Stimulated activated CD8-positive, alpha-beta memory T cell treated with anti-CD3 and anti-CD28 coated beads, Interleukin-15, amount 100 ng/mL, for 48 hours (primary cell): ENCODE measurements around the gene STK35.

Experiments used
- DNase-seq, 2 donors: peaks; one replicate each; pipeline ENCODE4 v3.0.0-alpha.2; 2020; ENCODE audit warnings: low read depth in 2 of 2

Gene STK35

DNA sequence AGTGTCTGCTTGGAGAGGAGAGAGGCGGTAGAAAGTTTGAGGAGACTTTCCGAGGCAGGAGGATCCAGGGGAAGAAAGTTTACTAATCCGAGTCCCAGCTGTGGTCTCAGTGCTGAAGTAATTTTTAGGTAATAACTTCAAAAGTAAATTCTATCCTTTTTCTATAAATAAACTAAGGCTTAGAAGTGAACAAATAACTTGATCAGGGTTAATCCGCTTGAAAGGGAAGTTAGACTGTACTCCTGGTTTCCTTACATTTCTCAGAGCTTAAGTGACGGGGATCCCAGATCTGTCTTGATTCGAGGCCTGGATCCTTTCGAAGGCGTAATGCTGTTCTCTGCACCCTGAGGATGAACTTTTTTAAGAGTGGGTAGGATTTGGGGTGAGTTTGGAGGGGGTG, 2.6 kb downstream of the STK35 start:
- DNase-seq = no peak

- DNase-seq = no peak
These were observed 6.9 kb downstream of the STK35 start for GRCh38 chr20:2108498-2108897.

- DNase-seq = no peak
These were observed 7.4 kb downstream of the STK35 start for GRCh38 chr20:2108987-2109386.

DNA sequence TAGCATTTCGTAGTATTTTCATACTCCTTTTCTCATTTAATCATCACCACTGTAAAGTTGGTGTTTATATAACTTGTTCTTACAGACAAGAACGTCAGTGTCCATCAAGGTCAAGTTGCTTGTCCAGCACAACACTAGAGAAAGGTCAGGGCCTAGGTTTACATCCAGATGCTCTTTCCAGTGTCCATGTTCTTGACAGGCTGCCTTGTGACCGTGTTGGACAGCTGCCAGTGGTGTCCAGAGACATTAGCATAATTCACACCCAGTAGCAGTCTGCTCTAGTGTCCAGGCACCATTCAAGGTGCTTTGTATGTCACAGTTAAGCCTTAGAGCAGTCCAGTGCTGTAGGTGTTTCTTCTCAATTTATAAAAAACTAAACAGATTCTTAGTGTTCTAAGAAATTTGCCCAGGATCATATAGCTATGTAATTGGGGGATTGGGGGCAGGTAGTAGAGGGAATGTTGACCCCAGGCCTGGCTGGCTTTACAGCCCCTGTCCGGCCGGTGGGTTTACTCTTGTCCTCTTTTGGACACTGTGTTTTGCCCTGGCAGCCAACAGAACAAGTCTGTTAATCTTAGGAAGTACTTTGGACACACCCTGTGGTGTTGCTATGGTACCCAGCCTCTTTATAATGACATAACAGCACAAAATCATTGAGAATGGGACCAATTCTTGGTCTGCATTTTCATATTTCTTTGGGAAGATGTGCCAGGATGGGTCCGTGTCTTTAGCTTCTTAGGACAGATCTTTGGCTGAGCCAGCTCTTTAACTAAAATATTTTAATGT, 8.0 kb downstream of the STK35 start:
- DNase-seq = no peak

DNA sequence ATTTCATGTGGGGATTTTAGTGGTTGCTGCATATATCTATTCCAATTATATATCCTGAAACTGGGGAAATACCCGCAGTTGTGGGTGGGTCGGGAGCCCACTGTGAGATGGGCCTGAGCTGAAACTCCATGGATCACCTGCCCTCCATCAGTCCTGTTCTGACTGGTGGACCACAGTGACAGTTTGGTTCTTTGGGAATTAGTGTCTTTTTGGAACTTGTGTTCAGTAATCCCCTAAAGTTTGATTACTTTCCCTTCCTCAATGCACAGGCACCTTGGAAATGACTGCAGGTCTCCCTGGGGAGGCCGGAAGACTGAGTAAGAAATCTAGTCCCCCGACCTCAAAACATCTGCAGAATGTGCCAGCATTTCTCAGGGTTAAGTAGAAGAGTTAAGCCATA, 11.3 kb downstream of the STK35 start:
- no peak for DNase-seq

DNA sequence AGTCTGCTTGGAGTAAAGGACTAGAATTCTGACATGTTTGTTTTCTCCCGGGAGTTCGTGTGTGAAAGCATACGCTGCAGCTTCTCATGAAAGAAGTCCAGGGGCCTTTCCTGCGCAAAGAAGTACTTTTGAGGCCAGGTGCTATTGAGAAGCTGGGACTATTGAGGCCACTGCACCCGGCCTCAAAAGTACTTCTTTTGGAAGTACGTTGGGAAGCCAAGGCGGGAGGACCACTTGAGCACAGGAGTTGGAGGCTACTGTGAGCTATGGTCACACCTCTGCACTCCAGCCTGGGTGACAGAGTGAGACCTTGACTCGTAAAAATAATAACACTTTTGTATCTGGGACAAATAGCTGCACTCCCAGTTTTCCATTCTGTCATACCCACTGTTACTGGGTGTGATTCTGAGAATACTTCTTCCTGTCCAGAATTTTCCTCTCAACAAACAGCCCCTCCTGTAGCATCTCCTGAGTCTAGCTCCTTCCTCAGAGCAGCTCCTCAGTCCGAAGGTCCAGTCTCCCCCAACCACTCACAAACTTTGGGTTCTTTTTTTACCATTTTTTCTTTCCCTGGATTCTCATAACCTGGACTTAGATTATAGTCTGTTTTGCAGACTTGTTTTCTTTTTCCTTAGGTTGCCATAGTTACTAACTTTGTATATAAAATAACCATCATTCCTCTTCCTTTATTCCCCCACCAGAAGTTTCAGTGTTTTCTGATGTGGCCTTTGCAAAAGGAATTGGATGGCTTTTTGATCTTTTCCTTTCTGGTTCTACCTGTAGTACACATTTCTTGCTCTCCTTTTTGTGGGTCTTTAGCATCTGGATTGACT, 12.7 kb downstream of the STK35 start:
- DNase-seq = no peak

DNA sequence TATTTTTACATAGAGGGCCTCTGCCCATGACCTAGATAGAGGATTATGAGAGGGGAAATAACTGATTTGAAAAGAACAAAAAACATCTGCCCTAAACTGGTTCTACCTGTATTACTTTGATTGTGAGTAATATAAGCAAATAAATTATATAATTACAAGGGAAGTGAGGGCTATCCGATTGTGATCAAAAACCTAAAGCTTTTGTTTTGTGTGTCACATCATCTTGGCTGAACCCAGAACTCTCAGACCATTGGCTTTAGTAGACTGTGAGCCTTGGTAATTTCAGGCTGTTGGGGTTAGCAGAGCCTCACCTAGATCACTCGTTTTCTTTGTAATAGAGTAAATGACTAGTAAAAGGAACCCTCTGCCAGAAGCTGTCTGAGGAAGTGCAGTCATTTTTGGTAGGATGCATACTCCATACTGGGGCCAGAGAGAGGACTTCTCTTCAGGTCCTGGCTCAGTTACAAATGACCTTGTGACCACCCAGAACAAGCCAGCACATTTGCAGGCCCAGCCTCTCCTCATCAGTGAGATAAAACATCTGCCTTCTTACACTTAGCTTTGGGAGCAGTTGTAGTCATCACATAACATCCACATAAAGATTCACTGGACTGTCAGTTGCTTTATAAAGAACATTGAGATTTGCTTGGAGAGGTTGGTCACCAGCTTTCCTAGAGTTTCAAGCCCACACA, 13.5 kb downstream of the STK35 start:
- DNase-seq = no peak

- DNase-seq = no peak
These were observed 14.7 kb downstream of the STK35 start for GRCh38 chr20:2116170-2116940.

DNA sequence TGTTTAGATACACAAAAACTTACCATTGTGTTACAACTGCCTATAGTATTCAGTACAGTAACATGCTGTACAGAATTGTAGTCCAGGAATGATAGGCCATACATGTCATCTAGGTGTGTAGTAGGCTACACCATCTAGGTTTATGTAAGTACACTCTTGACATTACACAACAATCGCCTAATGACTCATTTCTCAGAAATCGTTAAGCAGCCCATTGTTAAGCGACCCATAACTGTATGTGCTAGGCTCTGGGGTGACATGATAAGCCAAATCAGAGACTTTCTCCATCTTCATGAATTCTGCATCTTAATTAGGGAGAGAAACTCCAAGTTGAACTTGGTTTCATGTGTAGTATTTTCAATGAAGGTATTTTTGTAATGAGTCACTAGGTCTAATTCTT, 17.2 kb downstream of the STK35 start:
- DNase-seq = no peak

DNA sequence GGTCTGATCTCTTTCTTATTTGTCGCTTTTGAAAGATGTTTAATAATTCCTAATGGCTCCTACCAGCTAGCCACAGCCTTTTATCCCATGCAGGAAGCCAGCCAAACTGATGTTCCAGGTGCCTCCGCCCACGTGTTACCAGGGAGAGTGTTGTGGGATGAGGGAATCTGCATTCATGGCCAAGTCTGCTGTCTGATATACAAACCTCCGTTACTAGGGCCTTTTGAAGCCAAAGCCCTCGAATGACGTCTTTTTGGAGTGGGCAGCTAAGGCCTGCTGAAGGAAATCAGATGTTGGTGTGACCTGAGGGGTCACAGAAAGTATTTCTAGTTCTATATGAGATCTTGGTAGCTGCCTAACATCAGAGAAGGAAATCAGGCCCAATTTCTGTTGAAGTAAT, 21.3 kb downstream of the STK35 start:
- no peak for DNase-seq

GRCh38 chr20:2123720-2124119, 22.1 kb downstream of the STK35 start:
- no peak for DNase-seq

DNA sequence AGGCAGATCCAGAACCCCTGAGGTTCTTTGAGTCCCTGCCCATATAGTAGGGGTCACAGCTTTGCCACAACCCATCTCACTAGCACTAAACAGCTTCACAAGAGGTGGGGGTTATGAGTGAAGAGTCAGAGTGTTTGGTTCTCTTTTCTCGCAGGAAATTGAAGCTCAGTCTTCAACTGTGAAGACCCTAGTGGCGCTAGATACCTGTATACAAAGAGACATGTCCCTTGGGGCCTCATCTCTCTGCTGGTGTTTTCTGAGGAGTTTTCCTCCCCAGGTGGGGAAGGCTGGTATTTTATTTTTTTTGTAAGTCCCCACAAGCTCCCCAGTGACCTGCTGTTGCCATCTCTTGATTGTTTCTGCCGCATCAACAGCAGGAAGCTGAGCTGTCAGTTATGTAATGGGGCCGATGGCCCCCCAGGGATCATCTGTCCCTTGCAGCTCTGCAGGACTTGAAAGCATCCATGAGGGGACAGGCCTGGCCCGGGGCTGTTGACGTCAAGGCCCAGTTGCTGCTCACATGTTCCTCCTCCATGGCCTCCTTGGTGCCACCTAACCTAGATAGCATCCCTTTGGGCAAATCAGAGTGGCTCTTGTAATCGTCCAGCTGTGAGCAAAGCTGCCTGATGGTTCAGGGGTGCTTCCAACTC, 23.1 kb downstream of the STK35 start:
- no peak for DNase-seq

- no peak for DNase-seq
These were observed 24.0 kb downstream of the STK35 start for GRCh38 chr20:2125474-2126112.

- no peak for DNase-seq
These were observed 25.6 kb downstream of the STK35 start for GRCh38 chr20:2127238-2127637.

DNA sequence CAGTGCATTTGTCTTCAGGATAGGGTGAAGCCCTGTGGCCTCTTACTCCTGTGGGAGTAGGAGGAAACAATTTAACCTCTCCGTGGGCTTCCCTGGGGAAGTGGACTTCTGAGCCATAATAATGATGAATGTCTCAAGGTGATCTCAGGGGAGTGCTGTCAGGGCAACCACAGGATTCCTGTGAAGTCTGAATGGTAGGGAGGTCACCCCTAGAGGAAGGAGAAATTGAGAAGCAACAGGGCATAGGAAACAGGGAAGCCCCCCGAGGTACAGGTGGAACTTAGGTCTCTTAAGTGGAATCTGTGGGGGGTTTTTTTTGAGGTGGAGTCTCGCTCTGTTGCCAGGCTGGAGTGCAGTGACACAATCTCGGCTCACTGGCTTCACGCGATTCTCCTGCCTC, 26.9 kb downstream of the STK35 start:
- no peak for DNase-seq

GRCh38 chr20:2130062-2130591, 28.5 kb downstream of the STK35 start:
- DNase-seq = no peak

DNA sequence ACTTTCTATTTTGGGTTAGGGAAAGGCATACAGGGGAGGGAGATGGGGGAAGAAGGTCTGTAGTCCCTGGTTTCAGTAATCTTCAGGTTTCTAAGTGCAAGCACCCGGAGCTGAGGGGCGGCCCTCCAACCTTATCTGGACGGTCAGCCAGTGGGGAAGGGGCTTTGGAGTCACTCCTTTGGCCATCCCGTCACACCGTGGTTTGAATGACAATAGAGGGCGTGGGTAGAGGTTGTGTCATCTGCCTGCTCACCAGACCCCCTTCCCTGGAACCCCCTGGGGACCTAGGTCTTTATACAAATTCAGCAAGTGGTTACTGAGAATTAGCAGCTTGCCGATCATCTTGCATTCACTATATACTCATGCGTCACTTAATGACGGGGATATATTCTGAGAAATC, 29.1 kb downstream of the STK35 start:
- DNase-seq = no peak

GRCh38 chr20:2131366-2131765, 29.7 kb downstream of the STK35 start:
- DNase-seq = no peak

- no peak for DNase-seq
These were observed 30.9 kb downstream of the STK35 start for GRCh38 chr20:2132461-2132901.
